ENCODE measurements around the gene ABR.
"Not testable (repeated sequence)": the region's sequence is repeated elsewhere in the genome, so short reads cannot be mapped to it uniquely, and the experiment has no call there.

ABR gene

GRCh38 chr17:1201132-1201702 lies 21.4 kb upstream of the ABR start:
- DNase-seq (ENCODE audit: low read depth in 2 of 2) = no peak

GRCh38 chr17:1199271-1199743 lies 19.5 kb upstream of the ABR start:
- DNase-seq (ENCODE audit: low read depth in 2 of 2) = not testable (repeated sequence)

DNA sequence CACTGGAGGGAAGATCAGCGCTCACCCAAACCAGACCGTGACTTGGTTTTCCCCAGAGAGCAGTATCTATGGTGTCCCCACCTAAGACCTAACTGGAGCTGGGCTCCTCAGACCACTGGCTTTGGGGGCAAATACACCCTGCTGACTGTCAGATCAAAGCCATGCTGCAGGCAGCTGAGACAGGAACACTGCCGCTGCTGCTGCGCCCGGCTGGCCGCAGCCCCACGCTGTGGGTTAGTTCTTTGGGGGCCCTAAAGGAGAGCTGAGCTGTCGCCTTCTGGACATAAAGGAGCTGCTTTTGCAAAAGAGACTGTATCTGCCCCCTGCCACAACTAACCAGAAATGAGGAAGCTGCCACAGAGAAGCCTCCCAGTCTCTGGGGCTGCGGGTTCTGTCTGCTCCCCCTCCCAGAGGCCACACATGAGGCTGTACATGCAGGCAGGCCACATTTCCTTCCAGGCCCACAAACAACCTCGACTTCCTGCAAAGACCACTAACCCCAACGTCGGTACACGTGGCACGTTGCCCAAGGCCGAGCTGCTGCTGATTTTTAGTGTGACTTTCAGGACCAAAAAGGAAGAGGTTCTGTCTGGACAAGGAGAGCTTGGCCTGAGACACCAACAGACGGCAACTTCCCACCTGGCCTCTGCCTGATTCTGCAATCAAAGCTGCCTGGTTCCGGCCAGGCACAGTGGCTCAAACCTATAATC lies 18.2 kb upstream of the ABR start:
- DNase-seq (ENCODE audit: low read depth in 2 of 2) = peak; percentile 21 to 28

- peak; percentile 67 to 72 for DNase-seq (ENCODE audit: low read depth in 2 of 2)
Measured at GRCh38 chr17:1197379-1197778, 17.6 kb upstream of the ABR start.

DNA sequence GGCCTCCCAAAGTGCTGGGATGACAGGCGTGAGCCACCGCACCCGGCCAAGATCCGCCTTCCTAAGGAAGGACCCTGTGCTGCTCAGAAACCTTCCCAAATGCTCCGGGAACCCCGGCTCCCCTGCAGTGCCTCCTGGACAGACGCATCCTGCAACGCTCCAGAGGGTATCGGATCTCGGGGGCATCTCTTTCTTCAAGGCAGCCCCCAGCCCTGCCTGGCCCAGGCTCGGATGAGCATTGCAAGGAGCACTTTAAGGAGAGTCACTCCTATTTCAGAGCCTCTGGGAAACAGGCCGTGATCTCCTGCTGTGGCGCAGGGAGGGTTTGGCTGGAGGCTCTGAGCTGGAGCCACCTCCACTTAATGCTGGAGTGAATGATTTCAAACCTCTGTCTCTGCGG lies 17.2 kb upstream of the ABR start:
- no peak for DNase-seq (ENCODE audit: low read depth in 2 of 2)

DNA sequence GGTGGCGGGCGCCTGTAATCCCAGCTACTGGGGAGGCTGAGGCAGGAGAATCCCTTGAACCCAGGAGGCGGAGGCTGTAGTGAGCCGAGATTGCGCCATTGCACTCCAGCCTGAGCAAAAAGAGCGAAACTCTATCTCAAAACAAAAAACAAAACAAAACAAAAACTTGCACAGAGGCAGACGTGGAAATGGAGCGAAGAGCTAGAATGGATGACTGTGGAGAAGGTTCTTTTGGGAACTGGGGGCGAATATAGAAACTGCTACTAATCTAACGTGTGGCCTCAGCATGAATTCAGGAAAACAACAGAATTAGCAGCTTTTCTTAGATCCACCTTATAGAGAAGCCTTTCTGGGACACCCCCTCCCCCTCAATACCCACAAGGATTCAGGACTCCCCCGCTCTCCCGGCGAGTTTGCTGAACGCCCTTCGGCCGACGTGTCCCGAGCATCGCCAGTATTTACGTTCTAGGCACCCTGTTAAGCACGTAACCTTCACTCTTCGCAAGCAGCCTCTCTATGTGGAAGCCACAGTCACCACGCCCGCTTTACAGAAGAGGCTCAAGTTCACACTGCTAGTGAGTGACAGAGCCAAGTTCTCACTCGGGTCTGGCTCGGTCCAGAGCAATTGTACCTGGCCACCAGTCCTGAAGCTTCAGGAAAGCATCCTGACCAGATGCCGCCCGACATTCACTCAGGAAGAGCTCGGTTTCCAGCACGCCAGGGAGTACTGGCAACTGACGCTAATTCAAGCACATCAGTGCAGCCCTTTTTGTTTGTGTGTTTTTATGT lies 13.3 kb upstream of the ABR start:
- no peak for DNase-seq (ENCODE audit: low read depth in 2 of 2)

GRCh38 chr17:1190751-1191331 lies 11.1 kb upstream of the ABR start:
- peak; percentile 36 to 40 for DNase-seq (ENCODE audit: low read depth in 2 of 2)

GRCh38 chr17:1188812-1189504 lies 9.2 kb upstream of the ABR start:
- no peak for DNase-seq (ENCODE audit: low read depth in 2 of 2)

- DNase-seq (ENCODE audit: low read depth in 2 of 2) = peak; percentile 61 to 64
Measured at GRCh38 chr17:1186923-1187771, 7.4 kb upstream of the ABR start.

DNA sequence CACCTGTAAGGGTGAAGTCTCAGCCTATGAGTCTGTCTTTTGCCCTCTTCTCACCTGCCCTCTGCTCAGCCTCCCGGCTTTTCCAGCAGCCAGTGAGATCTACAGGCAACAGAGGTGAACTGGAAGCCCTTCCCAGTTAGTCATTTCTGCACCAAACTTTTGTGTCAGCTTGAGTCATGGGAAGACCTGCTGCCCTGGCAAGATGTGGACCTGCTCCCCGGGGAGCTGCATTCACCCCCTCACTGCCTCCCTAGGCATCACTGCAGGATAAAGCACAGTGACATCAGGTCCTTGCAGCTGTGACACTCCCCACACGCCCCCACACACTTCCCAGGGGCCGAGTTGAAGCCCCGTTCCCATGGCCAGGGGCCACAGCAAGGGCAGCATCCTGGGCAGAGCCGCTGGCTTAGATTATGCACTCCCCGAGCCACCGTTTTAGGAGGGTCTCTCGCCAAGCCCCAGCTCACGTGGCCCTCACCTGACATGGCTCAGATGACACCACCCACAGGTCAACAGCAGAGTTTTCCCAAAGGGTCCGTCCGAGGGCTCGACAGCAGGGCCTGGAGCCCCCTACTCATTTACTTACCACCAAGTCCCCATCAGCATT lies 6.5 kb upstream of the ABR start:
- DNase-seq (ENCODE audit: low read depth in 2 of 2) = no peak

- DNase-seq (ENCODE audit: low read depth in 2 of 2) = no peak
Measured at GRCh38 chr17:1183171-1183873, 3.5 kb upstream of the ABR start.

DNA sequence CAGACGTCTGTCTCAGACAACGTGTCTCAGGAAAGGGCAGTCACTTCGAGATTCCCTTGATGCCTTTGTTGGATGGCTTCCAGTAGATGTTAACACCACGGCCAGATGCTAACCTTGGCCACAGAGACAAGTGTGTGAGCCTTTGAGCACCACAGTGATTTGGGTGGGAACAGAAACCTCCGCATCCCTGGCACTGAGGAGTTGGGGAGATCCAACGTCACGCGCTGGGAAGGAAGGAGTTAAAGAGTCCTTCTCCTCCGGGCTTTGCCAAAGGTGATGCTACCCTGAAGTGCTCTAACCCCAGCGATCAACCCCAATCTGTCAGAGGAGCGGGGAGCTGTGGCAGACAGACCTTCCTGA lies 3.0 kb upstream of the ABR start:
- no peak for DNase-seq (ENCODE audit: low read depth in 2 of 2)

DNA sequence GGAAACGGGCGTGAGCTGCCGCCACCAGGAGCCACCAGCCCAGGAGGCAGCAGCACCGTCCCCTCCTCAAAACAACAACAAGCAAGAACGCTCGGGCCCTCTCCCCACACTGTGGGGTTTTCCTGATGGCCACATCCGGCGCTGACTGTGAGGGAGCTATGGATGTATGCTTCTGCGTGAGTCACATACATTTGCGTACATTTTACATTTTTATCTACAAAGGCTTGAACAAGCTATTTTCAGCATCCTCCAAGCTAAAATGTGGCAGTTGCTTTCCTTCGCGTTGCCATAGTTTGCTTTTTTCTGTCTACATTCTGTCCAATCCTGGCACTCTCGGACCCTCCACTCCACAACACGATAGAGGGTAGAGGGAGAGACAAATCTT lies 2.0 kb upstream of the ABR start:
- DNase-seq (ENCODE audit: low read depth in 2 of 2) = peak in 1 of 2 experiments; percentile 28

DNA sequence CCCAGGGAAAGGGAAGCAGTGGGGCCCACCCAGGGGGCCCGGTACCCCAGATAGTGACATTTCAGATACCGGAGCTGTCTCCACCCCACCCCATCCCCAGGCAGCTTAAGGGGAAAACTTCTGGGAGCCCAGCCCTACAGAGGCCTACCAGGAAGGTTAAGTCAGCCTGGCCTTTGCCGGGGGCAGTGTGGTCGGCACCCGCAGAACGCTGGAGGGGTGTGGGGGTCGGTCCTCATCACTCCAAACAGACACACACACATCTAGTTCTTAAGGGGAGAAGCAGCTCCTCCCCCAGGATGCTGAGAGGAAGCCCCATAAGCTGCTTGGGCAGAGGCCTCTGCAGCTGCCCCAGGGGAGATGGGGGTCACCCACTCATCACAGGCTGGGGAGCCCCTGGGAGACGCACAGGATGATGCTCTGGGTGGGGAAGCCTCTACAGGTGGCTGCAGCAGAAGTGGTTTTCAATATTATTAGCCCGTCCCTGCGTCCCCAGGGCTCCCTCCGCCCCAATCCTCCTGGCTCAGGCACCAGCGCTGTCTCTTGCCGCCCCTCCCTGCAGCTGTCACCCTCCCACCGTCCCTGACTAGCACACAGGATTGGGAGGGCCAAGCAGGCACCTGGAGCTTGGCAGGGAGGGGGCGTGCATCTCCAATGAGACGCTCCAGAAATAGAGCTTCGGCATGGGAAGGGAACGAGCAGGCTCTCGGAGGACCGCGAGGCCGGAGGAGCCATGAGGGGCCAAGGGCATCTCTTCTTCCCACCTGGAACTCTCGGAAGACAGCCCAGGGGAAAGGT lies 1.4 kb upstream of the ABR start:
- no peak for DNase-seq (ENCODE audit: low read depth in 2 of 2)

DNA sequence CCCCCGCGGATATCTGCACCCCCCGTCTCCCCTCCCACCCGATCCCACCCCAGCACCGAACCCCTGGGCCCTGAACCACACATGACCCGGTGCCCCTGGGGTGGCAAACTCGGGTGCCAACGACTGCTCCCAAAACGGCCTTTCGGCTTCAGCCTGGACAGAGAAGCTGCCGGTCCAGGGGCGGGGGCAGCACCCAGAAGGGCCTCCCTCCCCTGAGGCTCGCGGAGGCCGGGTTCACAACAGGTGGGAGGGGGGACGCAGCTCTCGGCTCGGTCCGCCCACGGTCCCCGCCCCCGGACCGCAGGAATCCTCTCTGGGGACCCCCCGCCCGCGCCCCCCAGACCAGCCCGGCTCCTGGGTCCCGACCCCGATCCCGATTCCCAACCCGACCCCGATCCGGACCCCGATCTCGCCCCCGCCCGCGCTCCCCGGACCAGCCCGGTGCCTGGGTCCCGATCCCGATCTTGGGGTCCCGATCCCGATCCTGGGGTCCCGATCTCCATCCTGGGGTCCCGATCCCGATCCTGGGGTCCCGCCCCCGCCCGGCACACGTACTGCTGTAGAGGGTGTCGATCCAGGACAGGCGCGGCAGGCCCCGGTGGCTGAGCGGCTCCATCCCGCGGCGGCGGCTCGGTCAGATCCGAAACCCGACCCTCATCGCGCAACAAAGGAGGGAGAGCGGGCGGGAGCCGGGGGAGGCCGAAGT lies 516 bp downstream of the ABR start:
- DNase-seq (ENCODE audit: low read depth in 2 of 2) = no peak

DNA sequence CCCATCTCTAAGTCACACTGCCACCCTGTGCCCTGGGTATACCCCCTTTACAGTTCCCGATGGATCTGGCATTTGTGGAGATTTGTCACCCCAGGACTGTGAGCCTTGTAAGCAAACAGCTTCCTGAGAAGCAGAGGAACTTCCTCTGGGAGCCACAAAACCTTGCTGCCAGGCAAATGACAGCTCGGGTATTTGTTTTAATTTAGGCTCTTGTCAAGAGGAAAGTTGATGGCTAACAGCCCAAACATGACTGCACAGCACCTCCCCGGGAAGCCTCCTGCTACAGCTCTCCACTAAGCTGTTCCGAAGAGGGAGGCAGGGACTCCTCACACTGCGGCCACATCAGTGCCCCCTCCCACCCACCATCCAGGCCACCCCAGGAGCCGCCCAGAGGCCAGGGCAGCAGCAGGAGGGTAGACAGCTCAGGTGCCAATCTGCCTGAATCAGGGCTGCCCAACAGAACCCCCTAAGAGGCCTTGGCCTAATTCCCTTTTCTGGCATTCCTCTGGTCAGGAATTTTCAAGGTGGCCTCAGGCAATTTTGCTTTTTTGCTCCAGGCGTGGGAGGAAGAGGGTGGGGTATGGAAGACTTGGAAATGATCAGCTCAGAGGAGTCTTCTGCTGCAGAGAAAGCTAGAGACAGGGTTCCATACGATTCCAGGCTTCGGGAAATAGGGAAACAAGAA lies 2.6 kb downstream of the ABR start:
- DNase-seq (ENCODE audit: low read depth in 2 of 2) = no peak

GRCh38 chr17:1174263-1174880 lies 5.4 kb downstream of the ABR start:
- no peak for DNase-seq (ENCODE audit: low read depth in 2 of 2)
